Measurements from ENCODE around the gene SARDH. TPM values are rescaled to one million over a fixed set of nuclear protein-coding genes. Genes with fewer than 3 reads are reported as not detected.

SARDH gene
- total RNA-seq, 1 experiment from 2014 or later: 5.3 TPM

DNA sequence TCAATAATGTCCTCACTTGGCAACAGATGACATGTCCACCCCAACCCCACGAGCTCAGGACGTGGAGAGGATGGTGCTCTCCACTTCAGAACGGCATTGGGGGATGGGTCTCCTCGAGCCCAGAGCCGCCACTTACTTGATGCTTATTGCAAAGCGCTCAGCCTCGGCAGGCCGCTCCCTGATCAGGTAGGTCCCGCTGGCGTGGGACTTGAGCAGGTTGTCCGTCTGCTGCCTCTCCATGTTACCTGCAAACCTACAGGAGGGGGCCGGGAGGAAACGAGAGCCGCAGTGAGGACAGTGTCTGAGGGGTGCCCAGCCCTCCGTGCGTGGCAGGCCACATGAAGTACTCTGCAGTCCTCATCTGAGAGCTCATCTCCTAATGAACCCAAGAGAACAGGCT lies 36.6 kb upstream of the SARDH start:
- no peak overlapping the region for H3K14ac ChIP-seq (ENCODE audit: insufficient read depth, low read length)
- H2AK5ac ChIP-seq (ENCODE audit: insufficient read length, low read length): no peak overlapping the region
- no peak overlapping the region for H3K27ac ChIP-seq (ENCODE audit: insufficient read length, low read depth, low read length)
- H3K23ac ChIP-seq (ENCODE audit: insufficient read length, low read depth, low read length): no peak overlapping the region
- no peak overlapping the region for H2BK15ac ChIP-seq (ENCODE audit: low read depth, low read length)
- H3K4me2 ChIP-seq (ENCODE audit: insufficient read depth, insufficient read length, low read length): no peak overlapping the region
- H3K9me3 ChIP-seq (ENCODE audit: control insufficient read depth, low read depth, low read length): no peaks in the 10 kb centered on the region
- no peaks in the 10 kb centered on the region for H3K79me1 ChIP-seq (ENCODE audit: insufficient read depth, low read depth, low read length, poor library complexity, severe bottlenecking)
- no peak overlapping the region for H2BK5ac ChIP-seq (ENCODE audit: insufficient read length, low read length)
- Mint-ChIP-seq H3K4me1 (no peaks in the 10 kb centered on the region), H3K27me3 (ENCODE audit: low read depth) (no peaks in the 10 kb centered on the region), H3K9me3 (no peaks in the 10 kb centered on the region), H3K27ac (no peak overlapping the region), H3K4me3 (no peak overlapping the region), H3K36me3 (ENCODE audit: insufficient read depth in 1 of 3, low read depth in 3 of 3) (peaks cover 7 to 58% (median 31%) of the 10 kb centered on the region in 3 experiments; a peak in 6 of 7 replicates)
- H2AFZ ChIP-seq (ENCODE audit: low read length): no peak overlapping the region
- H3K56ac ChIP-seq (ENCODE audit: insufficient read length, low read depth, low read length): no peak overlapping the region
- no peaks in the 10 kb centered on the region for H3K27me3 ChIP-seq (ENCODE audit: insufficient read depth, low read length)
- H3K79me2 ChIP-seq (ENCODE audit: insufficient read depth, low read length): no peaks in the 10 kb centered on the region
- no peak overlapping the region for H4K91ac ChIP-seq (ENCODE audit: insufficient read length, low read depth, low read length)
- H3T11ph ChIP-seq (ENCODE audit: low read length): no peak overlapping the region
- H4K5ac ChIP-seq (ENCODE audit: insufficient read length, low read depth, low read length): no peak overlapping the region
- no peak overlapping the region for H3K4ac ChIP-seq (ENCODE audit: low read depth, low read length)
- no peak for TF ChIP-seq CTCF (conservative IDR thresholded peaks at IDR 0.05)
- no peak overlapping the region for H2BK20ac ChIP-seq (ENCODE audit: low read depth, low read length, poor library complexity, severe bottlenecking)
- no peak for DNase-seq
- H3K9ac ChIP-seq (ENCODE audit: extremely low read depth, insufficient read length, low read length): no peak overlapping the region
- H3K23me2 ChIP-seq (ENCODE audit: insufficient read length, low read depth, low read length, poor library complexity, severe bottlenecking): no peaks in the 10 kb centered on the region
- WGBS (ENCODE audit: extremely low coverage, insufficient read length, low lambda C conversion rate): no CpG with 5 or more reads among the region's 16 CpGs
- no peak overlapping the region for H3K18ac ChIP-seq (ENCODE audit: insufficient read length, low read depth, low read length)
- H2BK120ac ChIP-seq (ENCODE audit: low read depth, low read length, poor library complexity, severe bottlenecking): no peak overlapping the region
- H4K20me1 ChIP-seq (ENCODE audit: control insufficient read depth, insufficient read depth, insufficient read length): no peaks in the 10 kb centered on the region
- no peak overlapping the region for H2BK12ac ChIP-seq (ENCODE audit: insufficient read length, low read depth, low read length)
- no peaks in the 10 kb centered on the region for H3K4me1 ChIP-seq (ENCODE audit: insufficient read depth, low read length)
- H4K8ac ChIP-seq (replicated peaks; ENCODE audit: insufficient read length, low read depth, low read length): no peak overlapping the region

Data from H9 (cell line).